NCI-H524 treated with DMSO at 0.1 percent for 48 hours (cell line): ENCODE results near the gene FBXO10.
"Not testable (repeated sequence)": the region's sequence is repeated elsewhere in the genome, so short reads cannot be mapped to it uniquely, and the experiment has no call there.

Experiments
- DNase-seq: peaks from one replicate; lab custom pipeline; 2025; lab: John Stamatoyannopoulos, UW

FBXO10 gene

GRCh38 chr9:37575921-37576721 lies at the start of gene FBXO10:
FBXO10 (minus strand) TSS chr9:37576380; CDS start chr9:37541768, 34,612 bp downstream.
- DNase-seq, result peak; percentile 52

GRCh38 chr9:37625758-37626147 lies 49.6 kb upstream of the FBXO10 start:
- DNase-seq, result no peak

- no peak for DNase-seq
These were observed 49.0 kb upstream of the FBXO10 start for GRCh38 chr9:37625036-37625757.

- DNase-seq, result no peak
These were observed 47.9 kb upstream of the FBXO10 start for GRCh38 chr9:37624073-37624472.

- no peak for DNase-seq
These were observed 47.1 kb upstream of the FBXO10 start for GRCh38 chr9:37623267-37623666.

- no peak for DNase-seq
These were observed 46.3 kb upstream of the FBXO10 start for GRCh38 chr9:37622462-37622861.

- peak; percentile 87 for DNase-seq
These were observed 45.3 kb upstream of the FBXO10 start for GRCh38 chr9:37621273-37622121.

- no peak for DNase-seq
These were observed 44.2 kb upstream of the FBXO10 start for GRCh38 chr9:37620396-37620795.

GRCh38 chr9:37619806-37620205 lies 43.6 kb upstream of the FBXO10 start:
- DNase-seq, result no peak

GRCh38 chr9:37618817-37619216 lies 42.6 kb upstream of the FBXO10 start:
- peak; percentile 39 for DNase-seq

- DNase-seq, result no peak
These were observed 41.7 kb upstream of the FBXO10 start for GRCh38 chr9:37617832-37618231.

- DNase-seq, result no peak
These were observed 41.0 kb upstream of the FBXO10 start for GRCh38 chr9:37617161-37617560.

GRCh38 chr9:37611961-37612360 lies 35.8 kb upstream of the FBXO10 start:
- no peak for DNase-seq

- no peak for DNase-seq
These were observed 34.8 kb upstream of the FBXO10 start for GRCh38 chr9:37611014-37611413.

GRCh38 chr9:37609735-37610397 lies 33.7 kb upstream of the FBXO10 start:
- DNase-seq, result no peak

- no peak for DNase-seq
These were observed 32.1 kb upstream of the FBXO10 start for GRCh38 chr9:37608250-37608649.

GRCh38 chr9:37604296-37604695 lies 28.1 kb upstream of the FBXO10 start:
- no peak for DNase-seq

- DNase-seq, result no peak
These were observed 26.6 kb upstream of the FBXO10 start for GRCh38 chr9:37602817-37603216.

GRCh38 chr9:37602061-37602460 lies 25.9 kb upstream of the FBXO10 start:
- DNase-seq, result not testable (repeated sequence)

- DNase-seq, result no peak
These were observed 20.3 kb upstream of the FBXO10 start for GRCh38 chr9:37596504-37596903.

- no peak for DNase-seq
These were observed 17.8 kb upstream of the FBXO10 start for GRCh38 chr9:37593883-37594448.
